Parathyroid adenoma (tissue), 2 donors: ENCODE measurements around the gene SSC5D.

Experiments
- H2AFZ ChIP-seq: fragments of 300-600 bp; sonication (generic); one replicate; pipeline ENCODE4 v1.7.0; 2017; ENCODE audit warnings: antibody characterized with exemption, mild to moderate bottlenecking
- H3K27ac ChIP-seq: fragments of 300-600 bp; sonication (generic); one replicate; pipeline ENCODE4 v1.7.0; 2017
- H3K27me3 ChIP-seq: fragments of 300-600 bp; sonication (generic); one replicate; pipeline ENCODE4 v1.7.0; 2017; ENCODE audit warnings: low read length; ENCODE audit not compliant: control insufficient read depth, insufficient read depth
- H3K36me3 ChIP-seq: fragments of 300-600 bp; sonication (generic); one replicate; pipeline ENCODE4 v1.7.0; 2017; ENCODE audit warnings: low read length; ENCODE audit not compliant: control insufficient read depth, insufficient read depth
- H3K4me1 ChIP-seq: fragments of 300-600 bp; sonication (generic); one replicate; pipeline ENCODE4 v1.7.0; 2017; ENCODE audit warnings: control low read depth
- H3K4me2 ChIP-seq: fragments of 300-600 bp; sonication (generic); one replicate; pipeline ENCODE4 v1.7.0; 2017; ENCODE audit warnings: low read length
- H3K4me3 ChIP-seq: fragments of 300-600 bp; sonication (generic); one replicate; pipeline ENCODE4 v1.7.0; 2017; ENCODE audit warnings: low read depth, low read length
- H3K79me2 ChIP-seq: fragments of 300-600 bp; sonication (generic); one replicate; pipeline ENCODE4 v1.7.0; 2017; ENCODE audit warnings: control low read depth
- H3K9ac ChIP-seq: fragments of 300-600 bp; sonication (generic); one replicate; pipeline ENCODE4 v1.7.0; 2017; ENCODE audit warnings: mild to moderate bottlenecking
- H3K9me3 ChIP-seq: fragments of 300-600 bp; sonication (generic); one replicate; pipeline ENCODE4 v1.7.0; 2017; ENCODE audit warnings: low read length; ENCODE audit not compliant: control insufficient read depth
- CTCF ChIP-seq: fragments of 300-600 bp; sonication (generic); IDR thresholded peaks from one replicate; pipeline ENCODE4 v1.7.0; 2017; ENCODE audit warnings: antibody characterized with exemption, mild to moderate bottlenecking
- donor health status: primary hyperparathyroidism.

Gene SSC5D

GRCh38 chr19:55553217-55554182, 65.3 kb downstream of the SSC5D start:
- Histone ChIP-seq H2AFZ (no peak overlapping the region), H3K9ac (no peak overlapping the region), H3K9me3 (no peaks in the 10 kb centered on the region), H3K27me3 (no peaks in the 10 kb centered on the region), H3K4me3 (no peak overlapping the region), H3K4me2 (no peak overlapping the region), H3K4me1 (no peaks in the 10 kb centered on the region), H3K79me2 (no peaks in the 10 kb centered on the region), H3K27ac (no peak overlapping the region), H3K36me3 (no peaks in the 10 kb centered on the region)
- no peak for TF ChIP-seq CTCF

- H3K79me2 ChIP-seq, result no peaks in the 10 kb centered on the region
- H3K4me2 ChIP-seq, result no peak overlapping the region
- no peaks in the 10 kb centered on the region for H3K9me3 ChIP-seq
- no peaks in the 10 kb centered on the region for H3K27me3 ChIP-seq
- H3K36me3 ChIP-seq, result no peaks in the 10 kb centered on the region
- TF ChIP-seq CTCF, result no peak
- H3K27ac ChIP-seq, result no peak overlapping the region
- no peak overlapping the region for H3K4me3 ChIP-seq
- H2AFZ ChIP-seq, result no peak overlapping the region
- H3K9ac ChIP-seq, result no peak overlapping the region
- no peaks in the 10 kb centered on the region for H3K4me1 ChIP-seq
Measured at GRCh38 chr19:55554302-55554701, 66.1 kb downstream of the SSC5D start.

- no peak overlapping the region for H3K27ac ChIP-seq
- no peak overlapping the region for H2AFZ ChIP-seq
- H3K9me3 ChIP-seq, result no peaks in the 10 kb centered on the region
- H3K4me1 ChIP-seq, result no peaks in the 10 kb centered on the region
- no peak overlapping the region for H3K9ac ChIP-seq
- TF ChIP-seq CTCF, result no peak
- no peaks in the 10 kb centered on the region for H3K36me3 ChIP-seq
- H3K27me3 ChIP-seq, result no peaks in the 10 kb centered on the region
- no peak overlapping the region for H3K4me3 ChIP-seq
- H3K4me2 ChIP-seq, result no peak overlapping the region
- no peaks in the 10 kb centered on the region for H3K79me2 ChIP-seq
Measured at GRCh38 chr19:55554741-55555152, 66.5 kb downstream of the SSC5D start.

- Histone ChIP-seq H3K4me1 (no peaks in the 10 kb centered on the region), H3K4me3 (no peak overlapping the region), H3K79me2 (no peaks in the 10 kb centered on the region), H3K27ac (no peak overlapping the region), H3K36me3 (no peaks in the 10 kb centered on the region), H2AFZ (no peak overlapping the region), H3K9me3 (no peaks in the 10 kb centered on the region), H3K4me2 (no peak overlapping the region), H3K9ac (no peak overlapping the region), H3K27me3 (no peaks in the 10 kb centered on the region)
- no peak for TF ChIP-seq CTCF
Measured at GRCh38 chr19:55559684-55560083, 71.4 kb downstream of the SSC5D start.

GRCh38 chr19:55563261-55563690, 75.0 kb downstream of the SSC5D start:
- H3K4me2 ChIP-seq, result no peak overlapping the region
- no peak overlapping the region for H3K27ac ChIP-seq
- H3K9me3 ChIP-seq, result no peaks in the 10 kb centered on the region
- no peaks in the 10 kb centered on the region for H3K79me2 ChIP-seq
- H3K36me3 ChIP-seq, result no peaks in the 10 kb centered on the region
- no peak overlapping the region for H3K4me3 ChIP-seq
- TF ChIP-seq CTCF, result no peak
- no peak overlapping the region for H2AFZ ChIP-seq
- no peaks in the 10 kb centered on the region for H3K4me1 ChIP-seq
- H3K27me3 ChIP-seq, result no peaks in the 10 kb centered on the region
- H3K9ac ChIP-seq, result no peak overlapping the region
